Subcutaneous abdominal adipose tissue (tissue), 5 donors: ENCODE measurements around the gene RBM20.
"Not testable (repeated sequence)": the region's sequence is repeated elsewhere in the genome, so short reads cannot be mapped to it uniquely, and the experiment has no call there.

Source experiments
- H3K27ac ChIP-seq: one replicate; pipeline ENCODE4 v1.7.0; 2013; ENCODE audit warnings: low read depth, mild to moderate bottlenecking, inconsistent platforms, low read length, moderate library complexity
- H3K27me3 ChIP-seq, 5 donors: one replicate each; pipeline ENCODE4 v1.7.0; 2013; ENCODE audit warnings: low read length in 5 of 5, inconsistent platforms in 1 of 5; ENCODE audit not compliant: control insufficient read depth in 5 of 5, insufficient read depth in 4 of 5
- H3K36me3 ChIP-seq, 5 donors: one replicate each; pipeline ENCODE4 v1.7.0; 2013; ENCODE audit warnings: low read length in 5 of 5; ENCODE audit not compliant: control insufficient read depth in 5 of 5, insufficient read depth in 5 of 5
- H3K4me1 ChIP-seq, 5 donors: one replicate each; pipeline ENCODE4 v1.7.0; 2013; ENCODE audit warnings: low read length in 5 of 5, mild to moderate bottlenecking in 3 of 5, moderate library complexity in 1 of 5; ENCODE audit not compliant: control insufficient read depth in 5 of 5, insufficient read depth in 5 of 5
- H3K4me3 ChIP-seq, 5 donors: one replicate each; pipeline ENCODE4 v1.7.0; 2013; ENCODE audit warnings: low read length in 5 of 5, low read depth in 1 of 5
- H3K9ac ChIP-seq, 5 donors: one replicate each; pipeline ENCODE4 v1.7.0; 2013; ENCODE audit warnings: low read length in 5 of 5, mild to moderate bottlenecking in 4 of 5, moderate library complexity in 3 of 5
- H3K9me3 ChIP-seq, 5 donors: one replicate each; pipeline ENCODE4 v1.7.0; 2013; ENCODE audit warnings: low read length in 5 of 5; ENCODE audit not compliant: control insufficient read depth in 5 of 5
- donor health status: healthy.
- donor health status: healthy.
- donor health status: healthy.
- donor health status: healthy.
- donor health status: healthy.

RBM20 gene

DNA sequence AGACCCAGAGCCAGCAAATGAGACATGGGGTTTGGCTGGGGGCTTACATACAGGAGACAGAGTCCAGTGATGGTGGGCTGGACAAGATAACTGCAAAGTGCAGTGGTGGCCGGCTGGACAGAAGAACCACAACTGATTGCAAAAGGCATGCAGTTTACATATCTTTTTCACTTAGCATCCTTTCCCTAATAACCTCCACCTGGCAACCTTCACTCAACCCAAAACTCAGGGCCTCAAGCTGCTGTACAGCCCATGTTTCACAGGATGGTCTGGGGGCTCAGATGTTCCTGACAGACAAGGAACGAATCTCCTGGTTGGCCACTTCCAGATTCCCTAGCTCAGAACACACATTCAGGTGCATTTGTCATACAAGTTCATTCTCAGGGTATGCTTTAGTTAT is 219.8 kb downstream of the RBM20 start:
- peak overlapping the region; percentile 94 for H3K27ac ChIP-seq
- peaks cover 8 to 84% (median 62%) of the 10 kb centered on the region in 5 donors for H3K4me1 ChIP-seq
- H3K27me3 ChIP-seq, result no peaks in the 10 kb centered on the region
- no peak overlapping the region for H3K4me3 ChIP-seq
- no peak overlapping the region for H3K9ac ChIP-seq
- H3K36me3 ChIP-seq, result no peaks in the 10 kb centered on the region
- no peaks in the 10 kb centered on the region for H3K9me3 ChIP-seq

- H3K27ac ChIP-seq, result peak overlapping the region; percentile 94
- H3K9me3 ChIP-seq, result no peaks in the 10 kb centered on the region
- H3K4me1 ChIP-seq, result peaks cover 5 to 76% (median 56%) of the 10 kb centered on the region in 5 donors
- H3K9ac ChIP-seq, result peak overlapping the region in 4 of 5 donors; percentile 7 to 58 (median 33)
- H3K36me3 ChIP-seq, result no peaks in the 10 kb centered on the region
- H3K4me3 ChIP-seq, result peak overlapping the region in 4 of 5 donors; percentile 27 to 42 (median 36)
- H3K27me3 ChIP-seq, result no peaks in the 10 kb centered on the region
These were observed 220.6 kb downstream of the RBM20 start for GRCh38 chr10:110864662-110865140.

DNA sequence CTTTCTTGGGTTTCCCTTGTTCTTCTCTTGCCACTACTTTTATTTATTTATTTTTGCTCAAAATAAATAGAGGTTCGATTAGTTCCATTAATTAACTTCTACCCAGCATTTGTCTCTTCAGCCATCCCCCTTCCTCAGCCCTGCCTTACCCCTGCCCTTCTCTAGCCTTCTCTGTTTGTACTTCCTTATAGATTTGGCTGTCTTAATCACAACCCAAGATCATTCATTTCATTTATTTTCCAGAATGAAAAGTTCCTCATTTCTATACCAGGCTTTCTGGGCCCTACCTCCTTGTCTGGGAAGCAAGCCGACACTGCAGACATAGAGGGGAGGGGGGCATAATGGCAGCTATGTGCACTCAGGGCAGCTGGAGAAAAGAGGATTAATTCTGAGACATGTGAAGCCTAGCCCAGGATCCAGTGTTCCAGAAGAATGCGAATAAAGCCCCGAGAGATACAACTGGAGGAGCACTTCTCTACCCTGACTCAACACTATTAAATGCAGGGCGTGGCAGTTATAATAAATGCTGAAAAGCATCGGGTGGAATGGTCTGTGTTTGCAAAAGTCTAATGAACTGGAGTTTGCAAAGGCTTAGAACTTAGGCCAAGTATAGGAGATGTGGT is 221.2 kb downstream of the RBM20 start:
- H3K9me3 ChIP-seq, result no peaks in the 10 kb centered on the region
- no peaks in the 10 kb centered on the region for H3K36me3 ChIP-seq
- H3K27me3 ChIP-seq, result no peaks in the 10 kb centered on the region
- H3K4me1 ChIP-seq, result peaks cover 2 to 70% (median 50%) of the 10 kb centered on the region in 5 donors
- H3K9ac ChIP-seq, result peak overlapping the region in 4 of 5 donors; percentile 7 to 49 (median 12)
- H3K27ac ChIP-seq, result peak overlapping the region; percentile 94
- peak overlapping the region in 3 of 5 donors; percentile 27 to 42 (median 31) for H3K4me3 ChIP-seq

GRCh38 chr10:110865809-110866482 is 221.8 kb downstream of the RBM20 start:
- Histone ChIP-seq H3K4me1 (peaks cover 5 to 69% (median 50%) of the 10 kb centered on the region in 5 donors), H3K4me3 (peak overlapping the region in 1 of 5 donors; percentile 31), H3K36me3 (no peaks in the 10 kb centered on the region), H3K9me3 (no peaks in the 10 kb centered on the region), H3K27ac (peak overlapping the region; percentile 94), H3K9ac (peak overlapping the region in 1 of 5 donors; percentile 17), H3K27me3 (no peaks in the 10 kb centered on the region)

GRCh38 chr10:110867011-110867806 is 223.1 kb downstream of the RBM20 start:
- not testable (repeated sequence) for H3K9me3 ChIP-seq, H3K27ac ChIP-seq, H3K36me3 ChIP-seq, H3K4me3 ChIP-seq, H3K27me3 ChIP-seq
- Histone ChIP-seq H3K9ac (peak overlapping the region in 1 of 5 donors; percentile 7), H3K4me1 (peaks cover 8 to 66% (median 50%) of the 10 kb centered on the region in 5 donors)

DNA sequence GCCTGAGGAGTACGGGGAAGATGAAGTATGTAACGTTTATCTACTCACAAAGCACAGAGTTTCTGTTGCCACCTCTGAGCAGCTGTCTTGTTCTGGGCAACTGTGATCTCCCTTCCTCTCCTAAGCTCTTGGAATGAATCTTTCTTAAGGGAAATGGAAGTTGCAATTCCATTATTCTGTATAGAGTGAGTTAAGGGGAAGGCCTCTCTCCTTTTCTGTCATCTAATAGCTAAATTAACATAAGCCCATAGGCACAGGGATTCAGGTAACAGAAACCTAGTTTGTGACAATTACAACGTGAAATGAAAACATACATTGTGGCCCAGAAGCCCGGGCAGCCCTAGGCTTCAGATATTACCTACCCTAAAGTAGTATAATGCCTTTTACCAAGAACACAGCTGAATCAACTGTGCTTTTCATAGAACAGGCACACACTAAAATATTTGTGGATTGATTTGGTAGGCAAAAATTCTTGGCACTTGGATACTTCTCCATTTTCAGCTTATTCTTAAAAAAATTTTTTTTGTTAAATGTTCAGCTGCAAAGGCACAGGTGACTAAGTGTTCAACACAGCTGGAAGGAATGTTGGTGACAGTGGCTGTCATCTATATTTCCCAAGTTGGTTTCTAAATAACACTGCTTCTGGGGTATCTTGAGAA is 223.8 kb downstream of the RBM20 start:
- H3K36me3 ChIP-seq, result no peaks in the 10 kb centered on the region
- peak overlapping the region in 1 of 5 donors; percentile 25 for H3K9ac ChIP-seq
- no peak overlapping the region for H3K4me3 ChIP-seq
- H3K27ac ChIP-seq, result peak overlapping the region; percentile 30
- no peaks in the 10 kb centered on the region for H3K9me3 ChIP-seq
- H3K27me3 ChIP-seq, result no peaks in the 10 kb centered on the region
- peaks cover 7 to 59% (median 47%) of the 10 kb centered on the region in 5 donors for H3K4me1 ChIP-seq

GRCh38 chr10:110868981-110869380 is 224.8 kb downstream of the RBM20 start:
- Histone ChIP-seq H3K4me1 (peaks cover 7 to 59% (median 50%) of the 10 kb centered on the region in 5 donors), H3K27ac (no peak overlapping the region), H3K27me3 (no peaks in the 10 kb centered on the region), H3K9me3 (no peaks in the 10 kb centered on the region), H3K9ac (no peak overlapping the region), H3K4me3 (no peak overlapping the region), H3K36me3 (no peaks in the 10 kb centered on the region)

DNA sequence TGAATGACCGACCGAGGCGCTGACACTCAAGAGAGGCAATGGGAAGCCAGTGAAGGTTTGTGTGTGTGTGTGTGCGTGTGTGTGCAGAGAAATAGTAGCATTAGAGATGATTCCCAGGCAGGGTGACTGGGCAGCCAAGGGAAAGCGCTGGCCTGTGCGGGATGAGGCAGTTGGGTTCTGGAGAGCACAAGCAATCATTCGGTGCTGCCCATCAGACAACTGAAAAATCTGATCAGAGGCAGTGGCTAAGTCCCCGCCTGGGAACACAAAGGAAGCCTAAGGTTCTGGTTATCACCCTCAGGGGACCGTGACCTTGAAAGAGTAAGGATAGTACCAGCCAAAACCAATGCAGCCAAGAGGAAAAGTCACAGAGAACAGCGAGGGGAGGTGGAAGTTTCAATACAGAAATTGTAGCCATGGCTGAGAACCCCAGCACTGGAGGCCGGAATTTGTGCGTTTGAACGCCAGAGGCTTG is 226.7 kb downstream of the RBM20 start:
- no peaks in the 10 kb centered on the region for H3K9me3 ChIP-seq
- peaks cover 7 to 50% (median 42%) of the 10 kb centered on the region in 5 donors for H3K4me1 ChIP-seq
- peak overlapping the region; percentile 1 to 86 (median 77) for H3K9ac ChIP-seq
- H3K36me3 ChIP-seq, result no peaks in the 10 kb centered on the region
- peak overlapping the region; percentile 89 for H3K27ac ChIP-seq
- no peaks in the 10 kb centered on the region for H3K27me3 ChIP-seq
- H3K4me3 ChIP-seq, result peak overlapping the region; percentile 79 to 87 (median 85)

- peak within 1 kb of the TSS; percentile 79 to 87 (median 85) for H3K4me3 ChIP-seq
- peaks cover 7 to 44% (median 39%) of the 10 kb centered on the region in 5 donors for H3K4me1 ChIP-seq
- peak within 1 kb of the TSS; percentile 89 for H3K27ac ChIP-seq
- H3K27me3 ChIP-seq, result no peaks in the 10 kb centered on the region
- H3K9me3 ChIP-seq, result no peaks in the 10 kb centered on the region
- H3K36me3 ChIP-seq, result no peaks in the 10 kb centered on the region
- peak within 1 kb of the TSS; percentile 71 to 87 (median 82) for H3K9ac ChIP-seq
These were observed 227.4 kb downstream of the RBM20 start, which contains the start of gene PDCD4 for GRCh38 chr10:110871298-110872084. Gene PDCD4, plus strand, starts transcription at chr10:110871928. Its CDS starts 4,100 bp downstream, at chr10:110876028.
